Keratinocyte (primary cell): ENCODE data around the gene MZT1. TPM values are rescaled to one million over a fixed set of nuclear protein-coding genes. Genes with fewer than 3 reads are reported as not detected.

ENCODE experiments used
- DNase-seq: peaks from one replicate; pipeline ENCODE4 v3.0.0-alpha.2; 2011; ENCODE audit warnings: low read depth, missing footprints, low spot score
- FAIRE-seq: peaks from 2 replicates; lab custom pipeline; 2011; peaks lifted over from hg19 to GRCh38; lab: Jason Lieb, UNC
- H2AFZ ChIP-seq: 2 replicates; pipeline ENCODE4 v1.6.0; 2012; ENCODE audit warnings: low read length, control low read depth, inconsistent platforms; ENCODE audit not compliant: control insufficient read depth
- H3K27ac ChIP-seq: 2 replicates; pipeline ENCODE4 v1.5.1; 2011; ENCODE audit warnings: low read length; ENCODE audit not compliant: control insufficient read depth, insufficient read depth
- H3K27me3 ChIP-seq: 3 replicates; pipeline ENCODE4 v1.6.0; 2011; ENCODE audit warnings: low read length; ENCODE audit not compliant: control insufficient read depth, insufficient read depth; ENCODE audit errors: extremely low read depth
- H3K36me3 ChIP-seq, 2 experiments: 2 replicates in 1 of 2; 3 replicates in 1 of 2; pipeline ENCODE4 v1.5.1; 2011; ENCODE audit warnings: low read length in 2 of 2, mild to moderate bottlenecking in 1 of 2; ENCODE audit not compliant: control insufficient read depth in 2 of 2, insufficient read depth in 2 of 2; ENCODE audit errors: extremely low read depth in 1 of 2
- H3K4me1 ChIP-seq: 3 replicates; pipeline ENCODE4 v1.5.1; 2011; ENCODE audit warnings: low read length; ENCODE audit not compliant: control insufficient read depth, insufficient read depth; ENCODE audit errors: extremely low read depth
- H3K4me2 ChIP-seq: 3 replicates; pipeline ENCODE4 v1.6.0; 2011; ENCODE audit warnings: low read depth, low read length; ENCODE audit not compliant: control insufficient read depth, insufficient read depth; ENCODE audit errors: extremely low read depth
- H3K4me3 ChIP-seq, 3 experiments: fragments of 200-600 bp in 1 of 3; sonication (generic) in 1 of 3; 2 replicates in 2 of 3; 3 replicates in 1 of 3; pipeline ENCODE4 v1.5.1; 2011 to 2016; ENCODE audit warnings: low read length in 3 of 3, mild to moderate bottlenecking in 3 of 3, control low read depth in 2 of 3, inconsistent platforms in 1 of 3, low read depth in 1 of 3, mixed read lengths in 1 of 3, mixed run types in 1 of 3, moderate library complexity in 1 of 3; ENCODE audit not compliant: control insufficient read depth in 2 of 3, insufficient read depth in 2 of 3; ENCODE audit errors: extremely low read depth in 1 of 3
- H3K79me2 ChIP-seq: 2 replicates; pipeline ENCODE4 v1.6.0; 2012; ENCODE audit warnings: low read length; ENCODE audit not compliant: control insufficient read depth, insufficient read depth
- H3K9ac ChIP-seq: 3 replicates; pipeline ENCODE4 v1.6.0; 2011; ENCODE audit warnings: low read length; ENCODE audit not compliant: control insufficient read depth, insufficient read depth; ENCODE audit errors: extremely low read depth
- H3K9me1 ChIP-seq: 3 replicates; pipeline ENCODE4 v1.6.0; 2011; ENCODE audit warnings: low read length; ENCODE audit not compliant: control insufficient read depth, insufficient read depth; ENCODE audit errors: extremely low read depth
- H3K9me3 ChIP-seq: 2 replicates; pipeline ENCODE4 v1.5.1; 2012; ENCODE audit warnings: low read depth, low read length; ENCODE audit not compliant: control insufficient read depth
- H4K20me1 ChIP-seq: 3 replicates; pipeline ENCODE4 v1.6.0; 2011; ENCODE audit warnings: low read length; ENCODE audit not compliant: control insufficient read depth, insufficient read depth; ENCODE audit errors: extremely low read depth
- EZH2 ChIP-seq: IDR thresholded peaks from one replicate; pipeline ENCODE4 v1.6.1; 2012; ENCODE audit warnings: inconsistent platforms, mild to moderate bottlenecking, low read length, moderate library complexity
- dilution Hi-C: fragments of 300-500 bp; cut with MboI; formaldehyde crosslinking; loops from one replicate; pipeline ENCODE4 v1.7.0; 2020; ENCODE audit warnings: low sequenced_read_pairs; ENCODE audit not compliant: extremely low pct_ligation_motif_present
- polyA plus RNA-seq, 5 experiments: library from polyadenylated mRNA; depleted of rRNA in 3 of 5; stranded (reverse) in 3 of 5; stranded (forward) in 1 of 5; unstranded in 1 of 5; fragments of >200 nt; gene quantifications; 1 replicate in 1 of 5; 2 replicates in 3 of 5; 3 replicates in 1 of 5; pipeline versions ENCODE4 v1.2.1 to v1.2.3, GENCODE V29; 2011 to 2012; ENCODE audit warnings: missing spikeins in 2 of 5, low read depth in 1 of 5, low replicate concordance in 1 of 5
- TF ChIP-seq, protein P1 (sequence below), 3 experiments: IDR thresholded peaks in 1 of 3; conservative IDR thresholded peaks in 1 of 3; optimal IDR thresholded peaks in 1 of 3; 2 replicates in 2 of 3; 3 replicates in 1 of 3; pipeline versions ENCODE3 to v1.5.1; 2011; ENCODE audit warnings: low read length in 3 of 3, mild to moderate bottlenecking in 3 of 3, moderate library complexity in 2 of 3, control low read depth in 1 of 3, inconsistent platforms in 1 of 3; ENCODE audit not compliant: insufficient read depth in 2 of 3; ENCODE audit errors: extremely low read depth in 1 of 3

The MZT1 gene
- polyA plus RNA-seq, 1 donor (not counting 4 experiments of a cell fraction or from before 2014, with no cell fraction given): 13.7 TPM

DNA sequence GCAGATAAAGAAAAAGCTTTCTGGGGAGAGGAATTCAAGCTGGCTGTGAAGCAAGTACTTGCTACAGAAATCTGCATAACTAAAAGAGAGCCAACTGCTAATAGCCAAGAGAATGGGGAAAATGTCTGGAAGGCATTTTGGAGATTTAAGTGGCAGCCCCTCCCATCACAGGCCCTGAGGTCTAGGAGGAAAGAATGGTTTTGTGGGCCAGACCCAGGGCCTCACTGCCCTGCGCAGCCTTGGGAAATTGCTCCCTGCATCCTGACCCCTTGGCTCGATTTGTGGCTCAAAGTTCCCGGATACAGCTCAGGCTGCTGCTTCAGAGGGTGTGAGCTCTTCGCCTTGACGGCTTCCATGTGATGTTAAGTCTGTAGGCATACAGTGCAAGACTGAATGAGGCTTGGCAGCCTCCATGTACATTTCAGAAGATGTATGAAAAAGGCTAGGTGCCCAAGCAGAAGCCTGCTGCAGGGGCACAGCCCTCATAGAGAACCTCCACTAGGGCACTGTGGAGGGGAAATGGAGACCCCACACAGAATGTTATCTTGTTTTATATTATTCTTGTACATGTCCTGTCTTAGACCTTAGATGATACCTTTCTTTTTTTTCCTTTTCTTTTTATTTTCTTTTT, 34.4 kb downstream of the MZT1 start:
- dilution Hi-C loops: no loop called here
- no peak overlapping the region for H2AFZ ChIP-seq
- no peaks in the 10 kb centered on the region for H3K4me1 ChIP-seq
- no peak overlapping the region for H3K4me2 ChIP-seq
- H3K9me1 ChIP-seq: no peaks in the 10 kb centered on the region
- H3K36me3 ChIP-seq: no peaks in the 10 kb centered on the region
- H3K4me3 ChIP-seq: no peak overlapping the region
- H3K9ac ChIP-seq: no peak overlapping the region
- H3K27ac ChIP-seq: no peak overlapping the region
- no peaks in the 10 kb centered on the region for H3K9me3 ChIP-seq
- H3K27me3 ChIP-seq: no peaks in the 10 kb centered on the region
- no peaks in the 10 kb centered on the region for H4K20me1 ChIP-seq
- H3K79me2 ChIP-seq: no peaks in the 10 kb centered on the region
- FAIRE-seq: no peak
- DNase-seq: no peak
- no peak for TF ChIP-seq EZH2
- TF ChIP-seq, protein P1, sequence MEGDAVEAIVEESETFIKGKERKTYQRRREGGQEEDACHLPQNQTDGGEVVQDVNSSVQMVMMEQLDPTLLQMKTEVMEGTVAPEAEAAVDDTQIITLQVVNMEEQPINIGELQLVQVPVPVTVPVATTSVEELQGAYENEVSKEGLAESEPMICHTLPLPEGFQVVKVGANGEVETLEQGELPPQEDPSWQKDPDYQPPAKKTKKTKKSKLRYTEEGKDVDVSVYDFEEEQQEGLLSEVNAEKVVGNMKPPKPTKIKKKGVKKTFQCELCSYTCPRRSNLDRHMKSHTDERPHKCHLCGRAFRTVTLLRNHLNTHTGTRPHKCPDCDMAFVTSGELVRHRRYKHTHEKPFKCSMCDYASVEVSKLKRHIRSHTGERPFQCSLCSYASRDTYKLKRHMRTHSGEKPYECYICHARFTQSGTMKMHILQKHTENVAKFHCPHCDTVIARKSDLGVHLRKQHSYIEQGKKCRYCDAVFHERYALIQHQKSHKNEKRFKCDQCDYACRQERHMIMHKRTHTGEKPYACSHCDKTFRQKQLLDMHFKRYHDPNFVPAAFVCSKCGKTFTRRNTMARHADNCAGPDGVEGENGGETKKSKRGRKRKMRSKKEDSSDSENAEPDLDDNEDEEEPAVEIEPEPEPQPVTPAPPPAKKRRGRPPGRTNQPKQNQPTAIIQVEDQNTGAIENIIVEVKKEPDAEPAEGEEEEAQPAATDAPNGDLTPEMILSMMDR (optimal IDR thresholded peaks at IDR 0.05 in 1 of 3, IDR thresholded peaks at IDR 0.05 in 1 of 3, conservative IDR thresholded peaks at IDR 0.05 in 1 of 3; ENCODE audit: extremely low read depth in 1 of 3, insufficient read depth in 2 of 3, low read length in 3 of 3): no peak

DNA sequence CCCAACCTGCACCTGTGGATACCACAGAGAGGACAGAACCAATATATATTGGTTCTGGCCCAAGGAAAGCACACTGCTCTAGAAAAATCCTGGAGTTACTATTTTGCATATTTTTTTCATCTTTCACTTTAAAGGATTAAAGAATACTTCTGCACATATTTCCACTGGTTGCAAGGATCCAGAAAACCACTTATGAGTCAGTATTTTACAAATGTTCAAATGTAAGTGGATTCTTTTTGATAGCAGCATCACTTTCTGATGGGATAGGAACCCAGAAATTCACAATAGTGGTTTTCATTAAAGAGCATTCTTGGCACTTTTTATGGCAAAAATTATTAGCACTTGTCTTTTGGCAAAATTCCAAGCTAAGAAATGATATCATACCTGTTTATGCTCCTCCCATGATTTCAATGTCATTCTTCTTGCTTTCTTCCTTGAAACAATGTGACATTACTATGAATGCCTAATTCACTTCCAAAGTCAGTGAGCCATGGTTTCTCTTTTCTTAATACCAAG, 38.2 kb downstream of the MZT1 start:
- Histone ChIP-seq H2AFZ (no peak overlapping the region), H3K4me3 (no peak overlapping the region), H3K36me3 (no peaks in the 10 kb centered on the region), H3K27ac (no peak overlapping the region), H3K27me3 (no peaks in the 10 kb centered on the region), H3K9me1 (no peaks in the 10 kb centered on the region), H3K79me2 (no peaks in the 10 kb centered on the region), H3K9me3 (no peaks in the 10 kb centered on the region), H4K20me1 (no peaks in the 10 kb centered on the region), H3K4me1 (no peaks in the 10 kb centered on the region), H3K4me2 (no peak overlapping the region), H3K9ac (no peak overlapping the region)
- TF ChIP-seq EZH2: no peak
- TF ChIP-seq, protein P1 (optimal IDR thresholded peaks at IDR 0.05 in 1 of 3, IDR thresholded peaks at IDR 0.05 in 1 of 3, conservative IDR thresholded peaks at IDR 0.05 in 1 of 3; ENCODE audit: extremely low read depth in 1 of 3, insufficient read depth in 2 of 3, low read length in 3 of 3): no peak
- DNase-seq (no peak), FAIRE-seq (no peak)
- dilution Hi-C loops: no loop called here
